Stomach (tissue), 4 donors: ENCODE data around the gene ALB.

Experiments used
- POLR2A ChIP-seq, 4 donors: fragments of 450-650 bp; IDR thresholded peaks; one replicate each; pipeline ENCODE4 v1.6.1; 2016; ENCODE audit warnings: antibody characterized with exemption in 4 of 4, control low read depth in 2 of 4, mild to moderate bottlenecking in 1 of 4, moderate library complexity in 1 of 4
- POLR2AphosphoS5 ChIP-seq, 3 donors: sonication (generic); formaldehyde crosslinking; IDR thresholded peaks; one replicate each; pipeline ENCODE4 v1.6.1; 2016; ENCODE audit warnings: antibody characterized with exemption in 3 of 3
- TF ChIP-seq, protein P1 (sequence below), 7 experiments: fragments of 450-650 bp in 4 of 7; fragments of 200-600 bp in 3 of 7; sonication (generic) in 3 of 7; IDR thresholded peaks; one replicate each; pipeline ENCODE4 v1.5.1; 2016 to 2019; ENCODE audit warnings: antibody characterized with exemption in 7 of 7, control low read depth in 2 of 7, mild to moderate bottlenecking in 1 of 7

DNA sequence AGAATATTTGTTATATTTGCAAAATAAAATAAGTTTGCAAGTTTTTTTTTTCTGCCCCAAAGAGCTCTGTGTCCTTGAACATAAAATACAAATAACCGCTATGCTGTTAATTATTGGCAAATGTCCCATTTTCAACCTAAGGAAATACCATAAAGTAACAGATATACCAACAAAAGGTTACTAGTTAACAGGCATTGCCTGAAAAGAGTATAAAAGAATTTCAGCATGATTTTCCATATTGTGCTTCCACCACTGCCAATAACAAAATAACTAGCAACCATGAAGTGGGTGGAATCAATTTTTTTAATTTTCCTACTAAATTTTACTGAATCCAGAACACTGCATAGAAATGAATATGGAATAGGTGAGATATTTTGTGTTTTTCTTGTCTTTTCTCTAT is 31.9 kb downstream of the ALB start, which contains the start of gene AFP:
- TF ChIP-seq, protein P1, sequence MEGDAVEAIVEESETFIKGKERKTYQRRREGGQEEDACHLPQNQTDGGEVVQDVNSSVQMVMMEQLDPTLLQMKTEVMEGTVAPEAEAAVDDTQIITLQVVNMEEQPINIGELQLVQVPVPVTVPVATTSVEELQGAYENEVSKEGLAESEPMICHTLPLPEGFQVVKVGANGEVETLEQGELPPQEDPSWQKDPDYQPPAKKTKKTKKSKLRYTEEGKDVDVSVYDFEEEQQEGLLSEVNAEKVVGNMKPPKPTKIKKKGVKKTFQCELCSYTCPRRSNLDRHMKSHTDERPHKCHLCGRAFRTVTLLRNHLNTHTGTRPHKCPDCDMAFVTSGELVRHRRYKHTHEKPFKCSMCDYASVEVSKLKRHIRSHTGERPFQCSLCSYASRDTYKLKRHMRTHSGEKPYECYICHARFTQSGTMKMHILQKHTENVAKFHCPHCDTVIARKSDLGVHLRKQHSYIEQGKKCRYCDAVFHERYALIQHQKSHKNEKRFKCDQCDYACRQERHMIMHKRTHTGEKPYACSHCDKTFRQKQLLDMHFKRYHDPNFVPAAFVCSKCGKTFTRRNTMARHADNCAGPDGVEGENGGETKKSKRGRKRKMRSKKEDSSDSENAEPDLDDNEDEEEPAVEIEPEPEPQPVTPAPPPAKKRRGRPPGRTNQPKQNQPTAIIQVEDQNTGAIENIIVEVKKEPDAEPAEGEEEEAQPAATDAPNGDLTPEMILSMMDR (IDR thresholded peaks at IDR 0.05): no peak
- no peak for TF ChIP-seq POLR2AphosphoS5 (IDR thresholded peaks at IDR 0.05)
- TF ChIP-seq POLR2A (IDR thresholded peaks at IDR 0.05): no peak
